HG02870 (cell line): ENCODE results near the gene TBC1D22A.
"Not testable (repeated sequence)": the region's sequence is repeated elsewhere in the genome, so short reads cannot be mapped to it uniquely, and the experiment has no call there.

Experiments used
- ATAC-seq: cut with Tn5 transposase; IDR thresholded peaks from one replicate; pipeline ENCODE4 v1.9.1; 2021; ENCODE audit warnings: mild to moderate bottlenecking, moderate library complexity; ENCODE audit not compliant: unreplicated experiment

Gene TBC1D22A

DNA sequence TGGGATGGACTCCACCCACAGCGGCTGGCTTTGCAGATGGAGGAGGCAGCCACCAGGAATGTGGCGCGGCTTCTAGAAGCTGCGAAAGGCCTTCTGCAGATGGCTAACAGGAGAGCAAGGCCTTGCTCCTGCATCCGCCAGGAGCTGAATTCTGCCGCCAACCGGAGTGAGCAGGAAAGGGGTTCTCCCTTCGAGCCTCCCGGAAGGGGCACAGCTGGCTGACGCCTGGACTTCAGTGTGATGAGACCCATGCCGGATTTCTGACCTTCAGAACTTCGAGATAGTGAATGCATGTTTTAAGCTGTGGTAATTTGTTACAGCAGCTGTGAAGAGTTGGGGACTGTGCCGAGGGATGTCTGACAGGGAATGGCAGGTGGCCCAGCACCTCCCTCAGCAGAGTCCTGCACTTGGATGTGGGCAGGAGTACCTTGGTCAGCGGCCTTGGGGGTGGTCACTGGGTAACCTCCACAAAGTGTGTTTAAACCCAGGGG is 7.7 kb downstream of the TBC1D22A start:
- no peak for ATAC-seq

DNA sequence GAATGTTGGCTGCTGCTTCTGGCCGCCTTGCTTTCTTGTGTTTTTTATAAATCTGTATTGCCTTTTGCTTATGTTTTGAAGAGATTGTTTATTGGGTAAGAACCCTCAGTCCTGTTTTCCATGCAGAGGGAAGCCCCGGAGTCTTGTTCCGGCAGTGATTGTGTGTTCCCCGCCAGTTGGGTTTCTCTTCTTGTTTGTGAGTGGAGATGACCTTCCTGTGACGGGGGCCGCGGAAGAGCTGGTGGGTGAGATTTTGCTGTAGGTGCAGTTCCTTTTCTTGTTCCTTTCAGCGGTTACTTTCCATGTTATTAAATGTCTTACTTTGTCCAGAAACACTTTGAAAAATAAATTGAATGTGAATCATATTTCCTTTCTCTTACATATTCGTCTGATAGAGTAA is 8.3 kb downstream of the TBC1D22A start:
- no peak for ATAC-seq

DNA sequence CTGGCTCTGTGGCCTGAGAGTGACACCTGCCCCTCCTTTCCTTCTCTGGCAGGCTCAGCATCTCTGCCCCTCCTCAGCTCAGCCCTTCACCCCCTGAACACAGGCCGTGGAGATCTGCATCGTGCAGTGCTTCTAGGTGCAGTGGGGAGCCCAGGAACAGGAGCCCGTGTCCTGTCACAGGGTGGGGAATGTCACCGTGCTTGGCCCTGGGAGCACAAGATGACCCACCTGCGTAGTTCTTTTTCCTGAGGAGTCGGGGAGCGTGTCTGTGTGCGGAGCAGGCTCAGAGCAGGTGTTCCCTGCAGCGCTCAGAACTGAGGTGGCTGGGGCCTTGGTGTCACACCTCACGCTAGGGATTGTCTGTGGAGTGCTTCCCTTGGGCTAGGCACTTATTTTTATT is 10.6 kb downstream of the TBC1D22A start:
- ATAC-seq, result no peak

DNA sequence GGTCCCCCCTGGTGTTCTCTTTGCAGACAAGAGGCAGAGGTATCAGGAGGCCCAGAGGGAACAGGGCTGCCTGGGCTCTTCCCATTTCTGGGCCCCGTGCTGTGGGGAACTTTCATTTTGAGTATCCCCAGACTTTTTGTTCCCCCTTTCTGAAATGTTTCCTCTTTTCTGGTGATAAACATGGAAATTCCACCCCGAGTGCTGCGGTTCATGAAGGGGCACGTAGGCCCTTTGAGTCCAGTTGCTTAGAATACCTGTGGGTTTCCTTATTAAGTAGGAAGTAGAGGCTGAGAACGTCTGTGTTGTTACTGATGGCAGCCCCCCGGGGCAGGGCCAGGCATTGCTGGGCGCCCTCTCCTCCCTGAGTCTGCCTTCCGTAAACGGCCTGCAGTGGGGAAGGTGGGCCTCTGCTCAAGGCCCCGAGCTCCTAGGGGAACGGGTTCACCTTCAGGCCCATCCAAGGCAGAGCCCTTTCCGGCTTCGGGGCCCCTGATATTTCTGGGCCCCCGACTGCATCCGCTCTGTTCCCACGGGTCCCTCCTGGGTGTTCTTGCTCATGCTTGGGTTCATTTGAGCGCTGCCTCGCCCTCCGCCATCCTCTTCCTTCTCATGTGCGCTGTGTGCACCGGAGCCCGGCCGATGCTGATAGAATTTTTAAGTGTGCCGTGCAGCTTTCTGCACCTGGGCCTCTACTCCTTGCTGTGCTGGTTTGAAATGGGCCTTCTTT is 12.0 kb downstream of the TBC1D22A start:
- ATAC-seq, result peak; percentile 34

GRCh38 chr22:46774980-46775849 is 12.8 kb downstream of the TBC1D22A start:
- ATAC-seq, result no peak

GRCh38 chr22:46775850-46776826 is 13.7 kb downstream of the TBC1D22A start:
- no peak for ATAC-seq

- no peak for ATAC-seq
These were observed 14.6 kb downstream of the TBC1D22A start for GRCh38 chr22:46776876-46777608.

GRCh38 chr22:46777609-46777970 is 15.1 kb downstream of the TBC1D22A start:
- no peak for ATAC-seq

- ATAC-seq, result no peak
These were observed 16.6 kb downstream of the TBC1D22A start for GRCh38 chr22:46779023-46779422.

DNA sequence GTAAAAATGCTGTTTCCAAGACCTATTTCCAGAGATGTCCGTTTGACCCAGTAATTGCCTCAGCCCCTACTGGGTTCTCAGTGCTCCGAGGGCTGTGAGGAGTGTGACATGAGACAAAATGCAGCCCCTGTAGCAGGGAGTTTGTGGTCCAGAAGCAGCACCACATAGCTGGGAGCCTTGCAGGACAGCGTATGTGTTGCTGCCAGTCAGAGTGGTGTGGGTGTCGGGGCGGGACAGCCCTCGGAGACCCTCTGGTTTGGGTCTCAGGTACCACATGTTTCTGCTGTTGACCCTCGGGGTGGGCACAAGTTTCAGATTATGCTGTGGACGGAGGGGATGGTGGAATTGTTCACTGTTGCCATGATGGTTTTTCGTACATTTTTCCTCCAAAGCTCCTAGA is 17.2 kb downstream of the TBC1D22A start:
- ATAC-seq, result no peak

DNA sequence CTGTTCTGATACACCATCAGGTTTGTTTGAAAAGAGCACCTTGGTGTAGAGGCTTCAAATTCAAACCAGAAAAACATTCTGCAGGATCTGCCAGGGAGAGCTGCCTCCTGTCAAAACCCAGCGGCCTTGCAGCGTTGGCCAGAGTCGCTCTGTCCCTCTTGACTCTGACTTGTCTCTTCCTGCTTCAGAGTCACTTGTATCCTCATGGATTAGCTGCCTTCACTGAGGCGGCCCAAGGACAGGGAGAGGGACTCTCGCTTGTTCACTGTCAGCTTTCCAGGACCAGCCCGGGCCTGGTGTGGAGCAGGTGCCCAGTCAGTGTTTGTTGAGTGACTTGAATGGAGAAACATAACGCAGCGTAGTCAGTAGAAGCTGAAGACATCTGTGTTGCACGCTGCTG is 18.0 kb downstream of the TBC1D22A start:
- ATAC-seq, result no peak

DNA sequence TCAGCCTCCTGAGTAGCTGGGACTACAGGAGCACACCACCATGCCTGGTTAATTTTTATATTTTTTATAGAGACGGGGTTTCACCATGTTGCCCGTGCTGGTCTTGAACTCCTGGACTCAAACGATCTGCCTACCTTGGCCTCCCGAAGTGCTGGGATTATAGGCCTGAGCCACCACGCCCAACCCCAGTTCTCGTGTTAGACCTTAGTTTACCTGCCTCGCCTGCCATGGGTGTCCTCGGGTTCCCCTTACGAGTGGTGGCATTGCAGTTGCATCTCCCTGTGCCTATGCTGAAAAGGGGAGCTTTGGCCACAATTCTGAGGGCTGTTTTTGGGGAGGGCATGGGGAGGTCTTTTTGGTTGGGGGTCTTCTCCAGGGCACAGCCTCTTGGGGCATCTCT is 18.8 kb downstream of the TBC1D22A start:
- no peak for ATAC-seq

GRCh38 chr22:46782200-46782599 is 19.8 kb downstream of the TBC1D22A start:
- not testable (repeated sequence) for ATAC-seq

DNA sequence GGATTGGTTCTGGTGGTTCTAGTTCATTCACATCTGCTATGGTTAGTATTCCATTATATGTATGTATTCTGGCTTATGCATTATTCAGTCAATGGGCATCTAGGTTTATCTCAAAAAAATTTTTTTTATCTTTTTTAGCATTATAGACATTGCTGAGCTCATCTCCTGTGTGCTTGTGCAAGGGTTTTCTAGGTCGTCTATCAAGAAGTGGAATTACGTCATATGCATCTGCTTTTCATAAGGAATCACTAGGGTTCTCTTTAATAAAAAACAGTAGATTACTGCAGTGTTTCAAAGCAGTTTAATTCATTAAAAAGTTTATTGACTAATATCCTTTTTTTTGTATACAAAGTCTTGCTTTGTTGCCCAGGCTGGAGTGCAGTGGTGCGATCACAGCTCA is 21.3 kb downstream of the TBC1D22A start:
- no peak for ATAC-seq

DNA sequence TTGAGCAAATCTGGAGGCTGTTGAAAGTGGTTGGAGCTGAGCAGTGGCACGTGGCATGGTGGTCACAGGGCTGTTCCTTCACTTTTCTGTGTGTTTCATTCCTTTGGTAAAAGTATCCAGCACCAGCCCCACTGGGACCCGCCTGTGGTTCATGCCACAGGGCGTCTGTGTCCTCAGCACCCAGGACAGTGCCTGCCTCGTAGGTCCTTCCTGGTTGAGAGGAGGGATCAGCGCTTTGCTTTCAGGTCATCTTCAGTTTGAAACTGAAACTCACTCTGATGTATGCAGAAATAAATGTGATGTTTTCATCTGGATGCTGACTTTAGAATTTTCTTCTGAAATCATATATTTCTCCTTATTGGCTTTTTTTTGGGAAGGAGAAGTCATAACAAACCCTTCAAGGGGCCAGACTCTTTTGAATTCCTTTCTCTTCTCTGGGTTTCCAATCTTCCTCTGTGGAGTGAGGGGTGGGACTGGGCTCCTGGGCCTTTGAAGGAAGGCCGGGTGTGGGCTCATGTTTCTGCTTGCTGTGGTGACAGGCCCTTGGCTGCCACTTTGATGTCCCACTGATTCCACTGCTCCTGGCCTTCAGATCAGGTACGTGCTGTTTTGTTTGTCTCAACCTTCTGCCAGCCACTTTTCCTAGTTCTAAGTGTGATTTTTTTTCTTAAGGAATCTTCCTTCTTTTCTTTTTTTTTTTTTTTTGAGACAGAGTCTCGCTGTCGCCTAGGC is 26.2 kb downstream of the TBC1D22A start:
- no peak for ATAC-seq

DNA sequence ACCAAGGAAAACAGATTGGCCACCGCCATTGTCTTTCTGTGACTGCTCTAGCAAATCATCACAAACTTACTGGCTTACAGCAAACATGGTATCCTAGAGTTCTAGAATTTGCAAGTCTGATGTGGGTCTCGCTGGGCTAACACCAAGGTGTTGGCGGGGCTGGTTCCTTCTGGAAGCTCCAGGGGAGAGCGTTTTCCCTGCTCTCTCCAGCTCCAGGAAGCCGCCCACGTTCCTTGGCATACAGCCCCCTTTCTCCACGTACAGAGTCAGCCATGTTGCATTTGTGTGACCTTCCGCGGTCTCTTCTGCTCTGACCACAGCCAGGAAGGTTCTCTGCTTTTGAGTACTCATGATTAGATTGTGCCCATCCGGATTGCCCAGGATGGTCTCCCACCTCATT is 27.5 kb downstream of the TBC1D22A start:
- ATAC-seq, result no peak

- ATAC-seq, result no peak
These were observed 28.8 kb downstream of the TBC1D22A start for GRCh38 chr22:46791201-46791731.

DNA sequence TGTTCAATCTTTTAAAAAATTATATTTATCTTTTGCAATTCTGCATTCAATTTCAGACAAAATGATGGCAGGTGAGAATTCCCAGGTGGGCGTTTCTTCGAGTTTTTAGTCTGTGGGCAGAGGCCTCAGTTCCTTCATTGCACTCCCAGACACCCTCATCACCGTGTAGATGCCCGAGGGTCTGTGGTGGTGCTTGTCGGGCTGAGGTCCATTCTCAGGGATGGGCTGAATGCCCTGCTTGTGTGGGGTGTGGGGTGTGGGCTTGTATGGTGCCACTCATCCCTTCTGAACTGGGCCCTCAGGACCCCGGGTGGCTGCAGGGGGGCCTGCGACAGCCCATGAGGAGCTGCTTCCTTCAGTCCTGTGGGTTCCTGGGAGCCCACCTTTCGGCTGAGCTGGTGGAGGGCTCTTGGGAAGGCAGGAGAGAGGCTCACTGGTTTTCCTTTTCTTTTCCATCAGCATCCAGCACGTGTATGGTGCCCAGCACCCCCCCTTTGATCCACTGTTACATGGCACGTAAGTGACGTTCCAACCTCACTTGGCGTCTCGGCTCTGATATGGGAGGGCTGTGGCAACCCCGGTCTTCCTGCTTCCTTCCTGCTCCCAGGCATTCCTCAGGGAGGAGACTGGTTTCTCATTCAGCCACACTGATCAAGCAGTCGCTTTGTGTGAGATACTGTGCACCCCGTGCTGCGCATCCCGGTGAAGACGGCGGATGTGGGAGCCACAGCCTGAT is 29.8 kb downstream of the TBC1D22A start:
- no peak for ATAC-seq

DNA sequence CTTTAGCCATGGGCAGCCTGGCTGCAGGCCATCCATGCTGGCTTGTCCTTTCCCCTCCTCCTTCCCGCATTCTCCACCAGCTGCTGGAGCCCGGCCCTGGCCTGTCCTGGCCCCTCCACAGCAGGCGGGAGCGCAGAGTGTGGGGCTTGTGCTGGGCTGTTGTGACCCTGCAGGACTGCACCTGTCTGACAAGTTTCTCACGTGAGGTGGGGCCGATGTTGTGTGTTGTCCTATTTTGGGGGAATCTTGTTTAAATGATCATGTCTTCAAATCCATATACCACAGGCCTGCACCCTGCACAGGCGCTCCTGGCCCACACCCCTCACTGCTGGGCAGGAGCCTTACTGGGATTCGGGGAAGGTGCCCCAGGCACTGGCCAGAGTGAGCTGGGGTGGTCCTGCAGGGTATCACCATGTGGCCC is 30.4 kb downstream of the TBC1D22A start:
- no peak for ATAC-seq
